Activated naive CD8-positive, alpha-beta T cell treated with anti-CD3 and anti-CD28 coated beads for 36 hours (primary cell): Measurements from ENCODE around the gene TRIM69. TPM values are rescaled to one million over a fixed set of nuclear protein-coding genes. Genes with fewer than 3 reads are reported as not detected.

ENCODE experiments used
- DNase-seq: peaks from one replicate; pipeline ENCODE4 v3.0.0; 2021
- H3K27ac Mint-ChIP-seq: one replicate; pipeline ENCODE4 v1.8.0; 2022; ENCODE audit warnings: mild to moderate bottlenecking, moderate library complexity, mixed read lengths
- H3K27me3 Mint-ChIP-seq: one replicate; pipeline ENCODE4 v1.8.0; 2022; ENCODE audit warnings: mild to moderate bottlenecking, mixed read lengths
- H3K36me3 Mint-ChIP-seq: one replicate; pipeline ENCODE4 v1.8.0; 2021; ENCODE audit warnings: mild to moderate bottlenecking, mixed read lengths
- H3K4me1 Mint-ChIP-seq: one replicate; pipeline ENCODE4 v1.8.0; 2021; ENCODE audit warnings: mixed read lengths
- H3K4me3 Mint-ChIP-seq: one replicate; pipeline ENCODE4 v1.8.0; 2022; ENCODE audit warnings: mild to moderate bottlenecking, moderate library complexity, mixed read lengths
- H3K9me3 Mint-ChIP-seq: one replicate; pipeline ENCODE4 v1.8.0; 2022; ENCODE audit warnings: mixed read lengths
- total RNA-seq, 2 experiments: library from RNA; stranded (reverse); gene quantifications; one replicate each; pipeline ENCODE4 v1.2.3, GENCODE V29; 2021

The TRIM69 gene
- total RNA-seq, 2 experiments from 2014 or later = 70.6 to 71.0 TPM

DNA sequence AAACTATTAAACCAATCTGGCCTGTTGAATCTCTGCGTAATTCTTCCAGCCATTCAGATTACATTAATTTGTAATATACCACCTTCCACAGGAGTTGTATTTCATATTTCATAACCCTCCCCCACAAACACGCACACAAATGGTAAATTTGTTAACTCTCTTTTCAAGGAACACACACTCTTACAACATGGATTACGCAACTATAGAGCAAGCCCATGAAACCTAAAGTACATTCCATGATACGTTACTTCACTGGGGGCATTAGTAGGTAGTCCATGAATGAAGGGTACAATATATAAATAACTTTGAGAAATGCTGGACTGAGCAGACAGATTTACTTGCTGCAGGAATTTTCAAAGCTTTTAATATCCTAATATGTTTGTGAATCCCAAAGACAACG lies 65.0 kb downstream of the TRIM69 start:
- no peaks in the 10 kb centered on the region for H3K9me3 Mint-ChIP-seq
- no peak overlapping the region for H3K27ac Mint-ChIP-seq
- no peak for DNase-seq
- H3K4me1 Mint-ChIP-seq = peaks cover 8% of the 10 kb centered on the region
- H3K4me3 Mint-ChIP-seq = no peak overlapping the region
- no peaks in the 10 kb centered on the region for H3K36me3 Mint-ChIP-seq
- no peaks in the 10 kb centered on the region for H3K27me3 Mint-ChIP-seq

DNA sequence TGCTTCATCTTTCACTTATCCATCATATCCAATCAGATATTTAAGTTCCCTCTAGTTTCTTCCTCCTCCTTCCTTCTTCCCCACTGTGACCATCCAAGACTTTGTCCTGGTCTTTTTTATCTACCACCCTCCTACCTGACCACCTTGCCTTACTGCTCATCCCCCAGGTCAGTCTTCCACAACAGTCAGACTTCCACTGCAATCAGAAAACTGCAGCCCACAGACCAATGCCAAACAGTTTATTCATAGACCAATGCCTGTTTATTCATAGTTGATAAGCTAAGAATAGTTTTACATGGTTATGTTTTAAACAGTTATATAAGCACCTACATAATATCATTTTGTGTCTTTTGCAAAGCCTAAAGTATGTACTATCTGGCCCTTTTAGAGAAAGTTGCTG lies 65.5 kb downstream of the TRIM69 start:
- Mint-ChIP-seq H3K36me3 (no peaks in the 10 kb centered on the region), H3K9me3 (no peaks in the 10 kb centered on the region), H3K4me3 (no peak overlapping the region), H3K4me1 (peaks cover 8% of the 10 kb centered on the region), H3K27ac (no peak overlapping the region), H3K27me3 (no peaks in the 10 kb centered on the region)
- DNase-seq = no peak

DNA sequence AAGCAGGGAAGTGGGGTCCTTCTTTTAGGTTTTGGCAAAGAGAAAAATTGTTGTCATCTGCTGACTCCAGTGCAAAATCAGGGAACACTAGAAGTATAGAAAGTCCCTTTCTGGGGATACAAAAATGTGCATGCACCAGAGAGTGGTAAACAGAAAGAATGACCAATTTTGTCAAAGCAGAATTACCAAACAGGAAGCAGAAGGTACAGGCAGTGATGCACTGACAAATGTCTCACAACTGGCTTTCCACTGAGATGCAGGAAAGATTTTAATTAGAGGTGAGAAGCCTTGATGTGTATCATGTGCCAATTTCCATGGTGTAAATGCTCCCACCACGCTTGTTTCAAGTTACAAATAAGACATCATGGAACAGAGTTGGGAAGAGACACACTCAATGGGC lies 66.0 kb downstream of the TRIM69 start:
- H3K9me3 Mint-ChIP-seq = no peaks in the 10 kb centered on the region
- no peaks in the 10 kb centered on the region for H3K36me3 Mint-ChIP-seq
- H3K27me3 Mint-ChIP-seq = no peaks in the 10 kb centered on the region
- H3K4me3 Mint-ChIP-seq = no peak overlapping the region
- H3K4me1 Mint-ChIP-seq = peaks cover 8% of the 10 kb centered on the region
- H3K27ac Mint-ChIP-seq = no peak overlapping the region
- DNase-seq = no peak

DNA sequence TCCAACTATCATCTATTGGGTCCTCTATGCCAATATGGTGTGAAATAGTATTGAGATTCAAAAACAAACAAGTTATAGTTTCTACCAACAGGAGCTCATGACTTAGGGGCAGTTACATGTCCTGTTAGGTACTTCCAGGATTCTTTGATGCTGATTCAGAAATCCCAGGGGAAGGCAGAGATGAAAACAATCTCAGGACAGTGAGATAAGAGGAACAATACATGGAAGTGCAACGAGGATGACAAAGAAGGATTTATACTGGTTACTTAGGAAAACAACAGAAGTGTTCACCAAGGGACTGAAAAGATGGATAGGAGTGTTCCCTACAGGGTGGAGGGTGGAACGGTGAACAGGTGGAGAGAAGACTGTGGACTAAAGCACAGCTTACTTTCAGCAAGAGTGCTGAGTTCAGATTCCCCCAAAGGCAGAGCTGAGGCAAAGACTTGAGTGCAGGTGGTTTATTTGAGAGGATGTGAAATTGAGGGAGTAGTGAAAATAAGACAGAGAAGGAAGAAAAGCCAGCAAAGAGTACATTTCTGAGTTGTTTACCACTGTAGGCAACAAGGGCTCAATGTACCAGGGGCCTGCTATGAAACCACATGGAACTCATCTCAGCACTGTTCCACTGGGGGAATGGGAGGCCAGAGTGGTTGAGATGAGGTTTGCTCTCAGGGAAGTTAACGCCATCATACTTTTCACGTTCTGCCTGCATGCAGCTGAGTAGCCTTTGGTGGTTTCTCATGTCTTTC lies 68.1 kb downstream of the TRIM69 start:
- Mint-ChIP-seq H3K4me1 (peaks cover 5% of the 10 kb centered on the region), H3K36me3 (no peaks in the 10 kb centered on the region), H3K27ac (no peak overlapping the region), H3K27me3 (peaks cover 3% of the 10 kb centered on the region), H3K4me3 (no peak overlapping the region), H3K9me3 (no peaks in the 10 kb centered on the region)
- no peak for DNase-seq

DNA sequence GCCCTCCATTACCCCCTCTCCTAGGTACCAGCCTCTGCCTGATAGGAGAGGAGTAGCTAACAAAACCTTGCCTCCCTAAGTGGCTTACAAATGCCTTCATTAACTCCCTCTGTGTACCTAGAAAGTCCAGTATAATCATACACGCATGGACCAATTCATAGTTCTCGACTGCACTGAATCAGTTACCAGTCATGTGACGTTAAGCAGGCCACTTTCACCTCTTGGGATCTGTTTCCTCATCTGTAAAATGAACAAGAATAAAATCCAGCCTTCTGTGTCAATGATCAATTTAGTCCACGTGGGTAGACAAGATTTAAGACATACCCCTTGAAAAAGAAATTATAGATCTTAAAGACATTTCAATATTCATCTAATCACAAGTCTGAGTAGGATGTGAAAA lies 72.2 kb downstream of the TRIM69 start:
- Mint-ChIP-seq H3K9me3 (no peaks in the 10 kb centered on the region), H3K27ac (no peak overlapping the region), H3K4me3 (no peak overlapping the region), H3K27me3 (peaks cover 3% of the 10 kb centered on the region), H3K4me1 (peaks cover 1% of the 10 kb centered on the region), H3K36me3 (no peaks in the 10 kb centered on the region)
- DNase-seq = no peak

DNA sequence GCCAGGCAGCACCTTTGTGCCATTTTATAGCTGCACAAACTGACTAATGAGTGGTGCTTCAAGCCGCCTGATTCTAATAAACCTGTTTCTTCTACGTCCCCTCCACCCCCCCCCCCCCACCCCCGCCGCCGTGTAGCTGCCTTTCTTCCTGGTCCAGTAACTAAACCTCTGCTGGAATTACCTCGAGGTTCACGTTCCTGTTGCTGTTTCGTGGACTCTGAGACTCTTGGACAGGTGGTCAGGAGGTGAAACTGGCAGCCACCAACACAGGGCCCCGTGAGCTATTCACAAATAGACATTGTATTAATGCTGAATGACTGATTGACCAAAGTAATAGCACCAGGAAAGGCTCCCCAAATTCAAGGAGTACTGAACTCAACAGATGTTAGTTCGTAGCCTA lies 73.9 kb downstream of the TRIM69 start:
- no peak for DNase-seq
- Mint-ChIP-seq H3K27ac (no peak overlapping the region), H3K27me3 (peaks cover 3% of the 10 kb centered on the region), H3K9me3 (no peaks in the 10 kb centered on the region), H3K36me3 (no peaks in the 10 kb centered on the region), H3K4me1 (peaks cover 1% of the 10 kb centered on the region), H3K4me3 (no peak overlapping the region)

DNA sequence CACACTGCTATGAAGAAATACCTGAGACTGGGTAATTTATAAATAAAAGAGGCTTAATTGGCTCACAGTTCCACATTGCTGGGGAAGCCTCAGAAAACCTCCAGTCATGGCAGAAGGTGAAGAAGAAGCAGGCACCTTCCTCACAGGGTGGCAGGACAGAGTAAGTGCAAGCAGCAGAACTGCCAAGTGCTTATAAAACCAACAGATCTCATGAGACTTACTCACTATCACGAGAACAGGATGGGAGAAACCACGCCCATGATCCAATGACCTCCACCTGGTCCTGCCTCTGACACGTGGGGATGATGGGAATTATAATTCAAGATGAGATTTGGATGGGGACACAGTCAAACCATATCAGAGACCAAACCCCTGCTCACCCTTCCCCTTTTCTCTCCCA lies 75.0 kb downstream of the TRIM69 start:
- no peaks in the 10 kb centered on the region for H3K36me3 Mint-ChIP-seq
- no peak overlapping the region for H3K4me3 Mint-ChIP-seq
- no peak for DNase-seq
- peaks cover 1% of the 10 kb centered on the region for H3K4me1 Mint-ChIP-seq
- H3K27me3 Mint-ChIP-seq = peaks cover 3% of the 10 kb centered on the region
- H3K27ac Mint-ChIP-seq = no peak overlapping the region
- no peaks in the 10 kb centered on the region for H3K9me3 Mint-ChIP-seq

DNA sequence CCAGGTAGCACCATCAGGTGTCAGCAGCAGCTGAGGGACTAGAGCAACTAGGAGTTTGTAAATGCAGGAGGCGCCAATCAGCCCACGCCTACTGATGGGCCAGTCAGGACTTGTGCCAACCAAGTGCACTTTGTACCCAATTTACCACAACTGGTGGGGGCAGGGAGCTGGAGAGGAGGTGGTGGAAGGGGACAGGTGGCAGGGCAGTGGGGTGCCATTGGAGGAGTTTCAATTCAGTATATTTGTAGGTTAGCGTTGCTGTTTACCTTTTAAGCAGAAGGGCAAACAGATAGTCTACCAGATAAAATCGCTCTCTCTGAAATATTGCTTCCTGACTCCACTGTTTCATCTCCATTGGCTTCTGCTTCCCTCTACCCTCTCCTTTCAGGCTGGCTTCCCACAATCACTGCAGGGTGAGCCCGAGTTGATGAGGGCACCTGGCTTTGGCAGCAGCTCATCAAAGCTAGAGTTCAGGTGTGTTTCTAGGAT lies 75.7 kb downstream of the TRIM69 start:
- DNase-seq = no peak
- Mint-ChIP-seq H3K36me3 (no peaks in the 10 kb centered on the region), H3K4me1 (peaks cover 1% of the 10 kb centered on the region), H3K27ac (no peak overlapping the region), H3K27me3 (peaks cover 3% of the 10 kb centered on the region), H3K4me3 (no peak overlapping the region), H3K9me3 (no peaks in the 10 kb centered on the region)

DNA sequence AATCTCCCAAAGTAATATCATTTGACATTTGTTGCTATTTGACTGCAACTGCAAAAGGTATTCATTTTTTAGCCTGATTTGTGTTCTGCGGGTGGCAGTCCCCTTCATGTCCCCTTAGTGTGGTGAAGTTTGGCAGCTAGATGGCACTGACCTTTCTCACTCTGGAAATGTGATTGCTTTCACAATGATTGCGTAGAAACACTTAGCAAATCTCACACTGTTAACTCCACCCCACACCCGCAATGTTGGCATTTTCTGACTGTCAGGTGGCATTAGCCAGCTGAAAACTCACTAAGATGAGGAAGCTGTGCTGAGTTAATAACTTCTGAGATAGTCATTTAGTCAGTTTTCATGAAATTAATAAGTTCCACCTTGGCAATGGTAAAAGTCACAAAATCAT lies 76.9 kb downstream of the TRIM69 start:
- H3K4me3 Mint-ChIP-seq = no peak overlapping the region
- peaks cover 1% of the 10 kb centered on the region for H3K4me1 Mint-ChIP-seq
- peaks cover 3% of the 10 kb centered on the region for H3K27me3 Mint-ChIP-seq
- H3K27ac Mint-ChIP-seq = no peak overlapping the region
- no peaks in the 10 kb centered on the region for H3K36me3 Mint-ChIP-seq
- no peaks in the 10 kb centered on the region for H3K9me3 Mint-ChIP-seq
- no peak for DNase-seq

Other genes with a start within 250 kb of the TRIM69 start
- 100 to 1,000 TPM; 187 to 194 TPM for gene EIF3J, start 199.4 kb upstream of the TRIM69 start, total RNA-seq
- gene SPG11, start 72.9 kb upstream of the TRIM69 start, total RNA-seq = 10 to 100 TPM; 47.6 to 51.5 TPM
- gene PATL2, start 25.2 kb upstream of the TRIM69 start, total RNA-seq = 1 to 10 TPM; 7.0 to 8.6 TPM
- 1,000 to 10,000 TPM; 3,772 to 3,785 TPM for gene B2M, start 25.0 kb upstream of the TRIM69 start, total RNA-seq
- not detected for gene TERB2, start 220.2 kb downstream of the TRIM69 start, total RNA-seq